LNCAP (cell line): ENCODE data around the gene SOHLH1.

Source experiments
- TF ChIP-seq, protein P1 (sequence below): fragments of 450-650 bp; IDR thresholded peaks from 2 replicates; pipeline ENCODE4 v1.5.1; 2017; ENCODE audit warnings: mild to moderate bottlenecking

Gene SOHLH1, protein sequence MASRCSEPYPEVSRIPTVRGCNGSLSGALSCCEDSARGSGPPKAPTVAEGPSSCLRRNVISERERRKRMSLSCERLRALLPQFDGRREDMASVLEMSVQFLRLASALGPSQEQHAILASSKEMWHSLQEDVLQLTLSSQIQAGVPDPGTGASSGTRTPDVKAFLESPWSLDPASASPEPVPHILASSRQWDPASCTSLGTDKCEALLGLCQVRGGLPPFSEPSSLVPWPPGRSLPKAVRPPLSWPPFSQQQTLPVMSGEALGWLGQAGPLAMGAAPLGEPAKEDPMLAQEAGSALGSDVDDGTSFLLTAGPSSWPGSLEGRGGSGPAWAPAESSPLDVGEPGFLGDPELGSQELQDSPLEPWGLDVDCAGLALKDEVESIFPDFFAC

DNA sequence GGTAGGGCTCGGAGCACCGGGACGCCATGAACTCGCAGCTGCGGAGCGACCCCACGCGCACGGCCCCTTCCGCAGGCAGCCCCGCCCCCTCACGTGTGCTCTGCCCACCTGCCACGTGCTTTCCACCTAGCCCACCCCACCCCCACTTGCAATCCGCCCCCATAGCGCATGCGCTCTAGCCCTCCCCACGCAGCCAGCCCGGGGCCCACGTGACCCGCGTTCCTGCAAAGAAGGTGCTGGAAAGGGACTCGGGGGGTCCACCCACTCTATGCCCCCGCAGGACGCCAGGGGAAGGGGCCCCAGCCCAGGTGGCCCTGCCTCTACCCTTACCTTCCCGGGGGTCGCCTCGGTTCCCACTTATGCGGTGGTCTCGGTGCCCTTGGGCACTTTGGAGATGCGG lies at the start of gene SOHLH1:
Gene SOHLH1 (minus strand): TSS at position 42 of the 400 bp plus-strand sequence. CDS start 14 bp downstream, at position 28.
- TF ChIP-seq, protein P1, sequence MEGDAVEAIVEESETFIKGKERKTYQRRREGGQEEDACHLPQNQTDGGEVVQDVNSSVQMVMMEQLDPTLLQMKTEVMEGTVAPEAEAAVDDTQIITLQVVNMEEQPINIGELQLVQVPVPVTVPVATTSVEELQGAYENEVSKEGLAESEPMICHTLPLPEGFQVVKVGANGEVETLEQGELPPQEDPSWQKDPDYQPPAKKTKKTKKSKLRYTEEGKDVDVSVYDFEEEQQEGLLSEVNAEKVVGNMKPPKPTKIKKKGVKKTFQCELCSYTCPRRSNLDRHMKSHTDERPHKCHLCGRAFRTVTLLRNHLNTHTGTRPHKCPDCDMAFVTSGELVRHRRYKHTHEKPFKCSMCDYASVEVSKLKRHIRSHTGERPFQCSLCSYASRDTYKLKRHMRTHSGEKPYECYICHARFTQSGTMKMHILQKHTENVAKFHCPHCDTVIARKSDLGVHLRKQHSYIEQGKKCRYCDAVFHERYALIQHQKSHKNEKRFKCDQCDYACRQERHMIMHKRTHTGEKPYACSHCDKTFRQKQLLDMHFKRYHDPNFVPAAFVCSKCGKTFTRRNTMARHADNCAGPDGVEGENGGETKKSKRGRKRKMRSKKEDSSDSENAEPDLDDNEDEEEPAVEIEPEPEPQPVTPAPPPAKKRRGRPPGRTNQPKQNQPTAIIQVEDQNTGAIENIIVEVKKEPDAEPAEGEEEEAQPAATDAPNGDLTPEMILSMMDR: no peak

DNA sequence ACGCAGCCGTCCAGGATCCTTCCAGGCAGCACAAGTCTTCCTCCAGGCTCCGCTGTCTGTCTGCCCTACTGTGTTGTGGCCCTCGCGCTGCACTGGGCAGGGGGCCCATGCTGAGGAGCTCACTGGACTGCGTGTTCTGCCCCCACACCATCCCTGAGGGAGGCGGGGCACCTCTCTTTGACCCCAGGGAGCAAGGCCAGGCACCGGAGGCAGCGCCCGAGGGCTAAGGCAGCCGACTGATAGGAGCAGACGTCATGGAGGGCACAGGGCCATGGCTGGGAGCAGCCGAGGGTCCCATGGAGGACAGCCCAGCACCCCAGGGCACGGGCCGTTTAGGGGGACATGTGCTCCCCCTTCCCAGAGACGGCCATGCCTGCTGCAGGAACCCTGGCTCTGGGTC lies 49.4 kb upstream of the SOHLH1 start:
- TF ChIP-seq, protein P1: no peak

DNA sequence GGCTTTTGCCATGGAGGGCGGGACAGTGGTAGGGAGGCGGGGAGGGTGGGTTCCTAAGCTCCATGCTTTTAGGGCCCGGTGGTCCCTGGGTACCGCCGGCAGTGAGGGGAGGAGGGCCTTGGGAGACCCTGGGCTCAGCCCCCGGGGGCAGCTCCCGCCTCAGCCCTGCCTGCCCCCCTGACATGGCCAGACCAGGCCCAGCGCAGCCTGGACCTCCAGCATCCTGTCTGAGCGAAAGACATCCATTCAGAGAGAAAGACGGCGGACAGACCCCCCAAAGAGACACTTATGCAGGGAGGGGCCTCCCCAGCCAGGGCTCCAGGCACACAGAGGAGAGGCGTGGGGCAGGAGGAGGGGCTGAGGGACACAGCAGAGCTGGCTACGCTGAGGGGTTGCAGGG lies 48.0 kb upstream of the SOHLH1 start:
- TF ChIP-seq, protein P1: no peak

DNA sequence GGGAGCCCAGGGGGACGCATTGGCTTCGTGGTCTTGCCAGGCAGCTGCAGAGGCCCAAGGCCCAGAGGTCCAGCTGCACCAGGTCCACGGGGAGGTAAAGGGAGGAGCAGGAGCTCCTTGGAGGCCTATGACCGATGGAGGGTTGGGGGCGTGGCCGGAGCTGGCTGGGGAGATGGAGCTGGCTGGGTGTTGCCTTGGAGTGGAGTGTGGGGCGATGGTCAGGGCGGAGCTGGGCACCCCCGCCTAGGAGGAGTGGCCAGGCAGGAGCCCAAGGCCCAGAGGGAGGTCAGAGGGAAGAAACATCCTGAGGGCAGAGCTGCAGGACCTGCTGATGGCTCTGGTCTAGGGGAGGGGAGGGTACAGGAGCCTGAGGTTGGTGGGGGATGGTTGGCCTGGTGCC lies 47.3 kb upstream of the SOHLH1 start:
- TF ChIP-seq, protein P1: no peak

- TF ChIP-seq, protein P1: no peak
Observed at GRCh38 chr9:135745686-135746324, 46.5 kb upstream of the SOHLH1 start.

- TF ChIP-seq, protein P1: no peak
Observed at GRCh38 chr9:135745189-135745588, 45.9 kb upstream of the SOHLH1 start.

DNA sequence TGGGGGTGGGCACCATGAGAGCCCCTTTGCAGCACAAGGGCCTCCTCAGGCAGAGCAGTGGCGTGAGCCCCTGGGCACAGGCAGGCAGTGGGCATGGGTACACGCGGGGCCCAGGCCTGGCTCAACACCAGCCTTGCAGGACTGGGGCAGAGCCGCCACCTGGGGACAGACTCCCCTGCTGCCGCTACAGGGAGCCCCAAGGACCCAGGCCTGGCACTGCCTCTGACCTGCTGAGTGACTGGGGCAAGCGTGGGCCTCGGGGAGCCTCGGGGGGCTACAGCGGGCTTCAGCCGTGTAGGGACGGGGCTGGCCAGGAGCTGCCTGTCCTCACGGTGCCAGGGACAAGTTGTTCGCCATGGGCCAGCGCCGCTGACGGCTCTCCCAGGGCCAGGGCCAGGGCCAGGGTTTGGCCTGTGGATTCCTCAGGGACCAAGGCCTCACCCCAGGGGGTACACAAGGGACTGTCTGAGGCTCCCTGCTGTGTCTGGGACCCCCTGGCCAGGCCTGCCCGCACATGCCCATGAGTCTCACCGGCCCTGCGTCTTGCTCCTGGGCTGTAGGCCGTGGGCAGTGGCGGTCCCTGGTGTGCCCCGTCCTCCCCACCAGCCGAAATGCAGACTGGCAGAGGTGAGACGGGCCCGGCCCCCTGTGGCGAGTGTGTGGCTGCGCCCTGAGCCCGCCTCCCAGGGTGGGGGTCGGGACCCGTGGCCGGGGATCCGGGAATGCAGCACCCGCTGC lies 45.2 kb upstream of the SOHLH1 start:
- TF ChIP-seq, protein P1: no peak
